ENCODE results near the gene PEX10.

The PEX10 gene

GRCh38 chr1:2356911-2357845 lies 55.2 kb downstream of the PEX10 start:
- H3K4me2 ChIP-seq (ENCODE audit: insufficient read depth, low read length), result no peak overlapping the region
- TF ChIP-seq CTCF (IDR thresholded peaks at IDR 0.05; ENCODE audit: borderline replicate concordance, extremely low read depth, low read length, poor library complexity, severe bottlenecking), result no peak
- TF ChIP-seq EZH2 (IDR thresholded peaks at IDR 0.05; ENCODE audit: borderline replicate concordance, low read depth, low read length, severe bottlenecking), result no peak
- no peaks in the 10 kb centered on the region for H3K4me1 ChIP-seq (ENCODE audit: insufficient read depth, low read length)
- no peak for ATAC-seq (ENCODE audit: insufficient read depth, low read depth)
- H3K4me3 ChIP-seq (ENCODE audit: low read depth in 1 of 2, low read length in 2 of 2), result no peak overlapping the region
- H3K27ac ChIP-seq (ENCODE audit: low read length), result no peak overlapping the region
- H3K27me3 ChIP-seq (ENCODE audit: insufficient read depth, low read length, poor library complexity), result no peaks in the 10 kb centered on the region
- H3K9ac ChIP-seq (ENCODE audit: low read depth, low read length), result no peak overlapping the region
- H3K36me3 ChIP-seq (ENCODE audit: insufficient read depth, low read length), result no peaks in the 10 kb centered on the region
- H3K9me3 ChIP-seq (ENCODE audit: insufficient read depth, low read length, severe bottlenecking), result no peaks in the 10 kb centered on the region
- DNase-seq, result no peak
- H3K79me2 ChIP-seq (ENCODE audit: insufficient read depth, low read length), result no peaks in the 10 kb centered on the region
- H2AFZ ChIP-seq (ENCODE audit: low read depth, low read length), result no peak overlapping the region
- no peaks in the 10 kb centered on the region for H4K20me1 ChIP-seq (ENCODE audit: insufficient read depth, low read length)

GRCh38 chr1:2356401-2356800 lies 56.0 kb downstream of the PEX10 start:
- H3K27me3 ChIP-seq (ENCODE audit: insufficient read depth, low read length, poor library complexity), result no peaks in the 10 kb centered on the region
- no peak for DNase-seq
- no peaks in the 10 kb centered on the region for H3K9me3 ChIP-seq (ENCODE audit: insufficient read depth, low read length, severe bottlenecking)
- H3K9ac ChIP-seq (ENCODE audit: low read depth, low read length), result no peak overlapping the region
- H3K4me2 ChIP-seq (ENCODE audit: insufficient read depth, low read length), result no peak overlapping the region
- no peak overlapping the region for H3K27ac ChIP-seq (ENCODE audit: low read length)
- no peak overlapping the region for H3K4me3 ChIP-seq (ENCODE audit: low read depth in 1 of 2, low read length in 2 of 2)
- H3K79me2 ChIP-seq (ENCODE audit: insufficient read depth, low read length), result no peaks in the 10 kb centered on the region
- no peak for ATAC-seq (ENCODE audit: insufficient read depth, low read depth)
- no peaks in the 10 kb centered on the region for H3K4me1 ChIP-seq (ENCODE audit: insufficient read depth, low read length)
- H2AFZ ChIP-seq (ENCODE audit: low read depth, low read length), result no peak overlapping the region
- no peaks in the 10 kb centered on the region for H3K36me3 ChIP-seq (ENCODE audit: insufficient read depth, low read length)
- no peaks in the 10 kb centered on the region for H4K20me1 ChIP-seq (ENCODE audit: insufficient read depth, low read length)
- TF ChIP-seq EZH2 (IDR thresholded peaks at IDR 0.05; ENCODE audit: borderline replicate concordance, low read depth, low read length, severe bottlenecking) (no peak), CTCF (IDR thresholded peaks at IDR 0.05; ENCODE audit: borderline replicate concordance, extremely low read depth, low read length, poor library complexity, severe bottlenecking) (no peak)

GRCh38 chr1:2355373-2356261 lies 56.7 kb downstream of the PEX10 start:
- Histone ChIP-seq H3K27me3 (ENCODE audit: insufficient read depth, low read length, poor library complexity) (no peaks in the 10 kb centered on the region), H3K79me2 (ENCODE audit: insufficient read depth, low read length) (no peaks in the 10 kb centered on the region), H3K4me1 (ENCODE audit: insufficient read depth, low read length) (no peaks in the 10 kb centered on the region), H4K20me1 (ENCODE audit: insufficient read depth, low read length) (no peaks in the 10 kb centered on the region; the same call in 1 of the 2 replicates), H3K9ac (ENCODE audit: low read depth, low read length) (no peak overlapping the region), H3K4me2 (ENCODE audit: insufficient read depth, low read length) (no peak overlapping the region), H3K27ac (ENCODE audit: low read length) (no peak overlapping the region), H3K4me3 (ENCODE audit: low read depth in 1 of 2, low read length in 2 of 2) (no peak overlapping the region), H2AFZ (ENCODE audit: low read depth, low read length) (no peak overlapping the region), H3K9me3 (ENCODE audit: insufficient read depth, low read length, severe bottlenecking) (no peaks in the 10 kb centered on the region), H3K36me3 (ENCODE audit: insufficient read depth, low read length) (no peaks in the 10 kb centered on the region)
- TF ChIP-seq CTCF (IDR thresholded peaks at IDR 0.05; ENCODE audit: borderline replicate concordance, extremely low read depth, low read length, poor library complexity, severe bottlenecking) (no peak), EZH2 (IDR thresholded peaks at IDR 0.05; ENCODE audit: borderline replicate concordance, low read depth, low read length, severe bottlenecking) (no peak)
- no peak for DNase-seq
- no peak for ATAC-seq (ENCODE audit: insufficient read depth, low read depth)

Measured in DND-41 (cell line).